GM12873 (cell line): ENCODE data around the gene CRADD.

Experiments
- TF ChIP-seq, protein P1 (sequence below): IDR thresholded peaks from 2 replicates; pipeline ENCODE4 v1.5.1; 2012; ENCODE audit warnings: low read depth, mild to moderate bottlenecking, moderate library complexity, low read length, control low read depth; ENCODE audit not compliant: insufficient read depth; ENCODE audit errors: missing control alignments

Gene CRADD

DNA sequence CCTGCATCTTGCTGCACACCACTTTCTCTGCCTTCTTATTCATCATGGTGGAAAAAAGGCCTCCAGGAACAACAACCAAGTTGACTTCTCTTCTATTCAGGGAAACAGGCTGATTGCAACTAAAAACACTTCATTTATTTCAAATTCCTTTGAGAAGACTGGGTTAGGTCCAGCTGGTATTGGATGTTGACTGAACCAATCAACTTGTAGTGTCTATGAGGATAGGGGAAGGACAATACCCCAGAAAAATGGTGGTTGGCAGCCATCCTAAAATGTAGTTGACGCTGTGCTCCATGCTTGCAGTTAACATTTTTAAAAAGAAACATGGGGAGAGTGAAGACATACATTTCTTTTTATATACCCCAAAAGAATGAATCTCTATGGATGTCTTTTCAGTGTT lies 34.4 kb upstream of the CRADD start:
- TF ChIP-seq, protein P1, sequence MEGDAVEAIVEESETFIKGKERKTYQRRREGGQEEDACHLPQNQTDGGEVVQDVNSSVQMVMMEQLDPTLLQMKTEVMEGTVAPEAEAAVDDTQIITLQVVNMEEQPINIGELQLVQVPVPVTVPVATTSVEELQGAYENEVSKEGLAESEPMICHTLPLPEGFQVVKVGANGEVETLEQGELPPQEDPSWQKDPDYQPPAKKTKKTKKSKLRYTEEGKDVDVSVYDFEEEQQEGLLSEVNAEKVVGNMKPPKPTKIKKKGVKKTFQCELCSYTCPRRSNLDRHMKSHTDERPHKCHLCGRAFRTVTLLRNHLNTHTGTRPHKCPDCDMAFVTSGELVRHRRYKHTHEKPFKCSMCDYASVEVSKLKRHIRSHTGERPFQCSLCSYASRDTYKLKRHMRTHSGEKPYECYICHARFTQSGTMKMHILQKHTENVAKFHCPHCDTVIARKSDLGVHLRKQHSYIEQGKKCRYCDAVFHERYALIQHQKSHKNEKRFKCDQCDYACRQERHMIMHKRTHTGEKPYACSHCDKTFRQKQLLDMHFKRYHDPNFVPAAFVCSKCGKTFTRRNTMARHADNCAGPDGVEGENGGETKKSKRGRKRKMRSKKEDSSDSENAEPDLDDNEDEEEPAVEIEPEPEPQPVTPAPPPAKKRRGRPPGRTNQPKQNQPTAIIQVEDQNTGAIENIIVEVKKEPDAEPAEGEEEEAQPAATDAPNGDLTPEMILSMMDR = no peak

DNA sequence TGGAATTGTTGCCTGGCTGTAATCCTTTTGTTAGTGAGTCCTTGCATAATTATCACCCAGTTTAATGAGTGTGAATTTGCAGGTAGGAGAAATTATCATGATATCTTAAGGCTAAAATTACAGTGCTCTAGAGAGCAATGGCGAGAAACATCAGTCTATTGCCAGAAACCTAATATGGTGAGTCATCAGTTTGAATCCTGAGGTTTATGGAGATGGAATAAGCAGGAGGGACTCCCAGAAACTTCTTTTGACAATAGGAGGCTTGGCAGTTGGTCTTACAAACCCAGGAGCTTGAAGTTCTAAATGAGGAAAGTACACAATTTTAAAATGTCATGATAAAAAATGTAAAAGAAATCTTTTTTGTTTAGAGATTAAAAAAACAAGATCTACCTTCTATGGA lies 31.5 kb upstream of the CRADD start:
- TF ChIP-seq, protein P1 = no peak

DNA sequence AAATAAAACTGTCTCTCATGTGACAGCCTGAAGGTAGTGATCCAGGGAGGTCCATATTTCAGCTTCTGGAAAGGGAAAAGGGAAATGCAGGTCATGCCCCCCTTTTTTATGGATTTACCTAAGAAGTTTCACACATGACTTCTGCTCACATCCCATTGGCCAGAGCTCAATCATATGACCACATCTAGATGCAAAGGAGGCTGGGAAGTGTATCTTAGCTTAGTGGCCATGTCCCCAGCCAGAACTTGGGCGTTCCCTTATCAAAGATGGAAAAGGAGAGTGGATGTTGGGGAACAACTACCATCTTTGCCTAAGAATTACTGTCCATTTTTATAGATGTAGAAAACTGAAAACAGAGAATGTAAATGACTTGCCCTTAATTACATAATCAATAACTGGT lies 26.5 kb upstream of the CRADD start:
- TF ChIP-seq, protein P1 = no peak

DNA sequence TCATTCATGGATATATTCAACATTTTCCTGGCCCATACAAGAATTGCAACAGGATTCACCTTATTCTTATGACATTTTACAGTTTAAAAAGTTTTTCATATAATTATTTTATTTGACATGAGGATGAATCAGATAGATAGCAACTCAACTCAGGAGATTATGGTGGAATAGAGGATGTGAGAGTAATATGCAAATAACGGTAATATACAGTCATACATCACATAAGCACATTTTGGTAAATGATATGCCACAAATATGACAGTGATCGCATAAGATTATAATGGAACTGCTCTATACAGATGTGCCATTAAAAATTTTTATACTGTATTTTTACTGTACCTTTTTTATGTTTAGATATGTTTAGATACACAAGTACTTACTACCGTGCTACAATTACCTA lies 24.1 kb upstream of the CRADD start:
- TF ChIP-seq, protein P1 = no peak

DNA sequence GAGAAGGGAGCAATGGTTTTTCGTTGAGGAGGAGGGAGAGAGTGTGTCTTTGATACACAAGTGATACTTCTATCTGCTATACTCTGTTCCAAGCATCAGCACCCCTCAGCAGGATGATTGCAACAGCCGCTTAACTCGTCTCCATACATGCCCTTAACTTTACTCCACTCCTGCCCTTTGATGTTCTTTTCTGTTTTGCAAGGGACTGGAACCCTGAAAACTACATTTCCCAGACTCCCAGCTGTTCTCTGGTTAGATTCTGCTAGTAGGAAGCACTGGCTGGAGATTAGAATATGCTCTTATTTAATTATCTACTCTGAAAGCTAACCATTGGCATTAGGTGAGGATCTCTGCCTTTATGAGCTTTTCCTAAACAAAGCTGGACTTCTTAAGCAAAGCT lies 23.5 kb upstream of the CRADD start:
- TF ChIP-seq, protein P1 = no peak

DNA sequence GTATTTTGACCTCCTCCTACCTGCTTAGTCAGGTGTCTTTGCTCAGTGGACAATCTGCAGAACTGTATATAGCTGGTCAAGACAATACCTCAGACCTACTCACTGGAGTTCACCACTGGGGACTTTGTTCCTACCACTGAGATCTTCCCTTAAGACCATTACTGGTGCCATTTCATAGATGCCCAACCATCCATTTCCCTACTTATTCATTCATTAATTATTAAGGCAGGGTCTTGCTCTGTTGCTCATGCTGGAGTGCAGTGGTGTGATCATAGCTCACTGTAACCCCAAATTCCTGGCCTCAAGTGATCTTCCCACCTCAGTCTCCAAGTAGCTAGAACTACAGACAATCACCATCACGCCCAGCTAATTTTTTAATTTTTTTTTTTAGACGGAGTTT lies 22.8 kb upstream of the CRADD start:
- TF ChIP-seq, protein P1 = no peak

DNA sequence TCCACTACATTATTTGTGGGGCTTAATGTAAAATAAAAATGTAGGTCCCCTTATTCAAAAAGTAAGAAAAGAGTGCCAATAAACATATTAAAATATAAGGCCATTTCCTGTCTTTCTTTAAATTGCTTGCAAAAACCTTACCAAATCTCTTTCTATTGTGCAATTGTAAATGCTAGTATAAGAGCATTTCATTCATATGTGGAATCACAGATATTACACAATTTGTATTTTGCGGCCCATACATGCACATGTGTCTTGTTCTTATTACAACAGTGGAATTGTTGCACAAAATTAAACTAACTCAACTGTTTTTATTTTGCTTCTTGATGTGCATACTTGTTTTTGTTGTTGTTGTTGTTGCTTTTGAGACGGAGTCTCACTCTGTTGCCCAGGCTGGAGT lies 20.1 kb upstream of the CRADD start:
- TF ChIP-seq, protein P1 = no peak
